Choroid plexus epithelial cell (primary cell): ENCODE results near the gene EPHB1.

Experiments
- DNase-seq: peaks from one replicate; pipeline ENCODE4 v3.0.0-alpha.2; 2010; ENCODE audit warnings: low read depth
- H3K4me3 ChIP-seq: 2 replicates; pipeline ENCODE4 v1.5.1; 2011; ENCODE audit warnings: low read depth, mild to moderate bottlenecking, control low read depth, low read length, moderate library complexity
- CTCF ChIP-seq: conservative IDR thresholded peaks from 2 replicates; pipeline ENCODE4 v1.5.1; 2011; ENCODE audit warnings: low read depth, mild to moderate bottlenecking, control low read depth, inconsistent platforms, low read length, moderate library complexity

EPHB1 gene

GRCh38 chr3:134908271-134908670 is 113.2 kb downstream of the EPHB1 start:
- no peak overlapping the region for H3K4me3 ChIP-seq
- DNase-seq, result no peak
- TF ChIP-seq CTCF, result no peak

GRCh38 chr3:134910026-134910425 is 115.0 kb downstream of the EPHB1 start:
- no peak for TF ChIP-seq CTCF
- no peak for DNase-seq
- no peak overlapping the region for H3K4me3 ChIP-seq

GRCh38 chr3:134911586-134912548 is 116.8 kb downstream of the EPHB1 start:
- DNase-seq, result no peak
- H3K4me3 ChIP-seq, result no peak overlapping the region
- TF ChIP-seq CTCF, result no peak

- no peak for TF ChIP-seq CTCF
- no peak overlapping the region for H3K4me3 ChIP-seq
- DNase-seq, result no peak
These were observed 121.4 kb downstream of the EPHB1 start for GRCh38 chr3:134916276-134916961.

GRCh38 chr3:134917631-134918030 is 122.6 kb downstream of the EPHB1 start:
- DNase-seq, result no peak
- no peak for TF ChIP-seq CTCF

GRCh38 chr3:134918441-134918840 is 123.4 kb downstream of the EPHB1 start:
- no peak for TF ChIP-seq CTCF
- no peak for DNase-seq
- H3K4me3 ChIP-seq, result no peak overlapping the region

More at GRCh38 chr3:134917631-134918030, 122.6 kb downstream of the EPHB1 start:
- H3K4me3 ChIP-seq, result no peak overlapping the region

GRCh38 chr3:134922101-134922500 is 127.0 kb downstream of the EPHB1 start:
- DNase-seq, result no peak
- no peak overlapping the region for H3K4me3 ChIP-seq
- TF ChIP-seq CTCF, result no peak
